ENCODE results near the gene PAX2. TPM values are rescaled to one million over a fixed set of nuclear protein-coding genes. Genes with fewer than 3 reads are reported as not detected.
A peak's percentile ranks its signal among the peaks of the same experiment; 100 is the strongest.

PAX2 gene
- total RNA-seq, 1 experiment from 2014 or later = 0.09 TPM

DNA sequence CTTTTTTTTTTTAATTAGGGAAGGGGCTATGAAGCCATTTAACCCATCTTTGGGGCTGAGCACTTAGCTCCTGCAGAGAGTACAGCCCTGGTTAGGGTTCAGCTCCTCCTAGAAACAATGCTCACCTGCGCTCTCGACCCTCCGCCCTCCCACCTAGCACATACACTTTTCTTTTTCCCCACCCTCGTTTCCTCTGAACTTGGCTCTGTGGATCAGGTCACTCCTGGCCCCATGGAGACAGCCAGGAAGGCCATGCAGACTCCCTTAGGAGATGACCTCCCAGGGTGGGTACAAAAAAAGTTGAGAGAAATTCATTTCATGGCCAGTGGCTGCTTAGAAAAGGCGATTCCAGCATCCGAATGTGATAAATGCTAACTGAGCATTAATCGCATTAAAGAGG, 15.8 kb downstream of the PAX2 start:
- no peak for ATAC-seq
- DNase-seq (ENCODE audit: low spot score) = no peak
- POLR2A ChIA-PET = no interaction called here
- H3K27me3 Mint-ChIP-seq (ENCODE audit: low read depth) = peaks cover 81% of the 10 kb centered on the region
- H3K4me1 Mint-ChIP-seq = peaks cover 8% of the 10 kb centered on the region
- H3K9me3 Mint-ChIP-seq = no peaks in the 10 kb centered on the region
- CTCF ChIA-PET = interaction anchor here (0.5 to 1.1 kb wide), 2 partner anchors 18 to 117 kb away, joined by 3 read pairs; no protein-coding TSS in a partner anchor
- no peaks in the 10 kb centered on the region for H3K36me3 Mint-ChIP-seq
- TF ChIP-seq ZNF317 (CRISPR knock-in tag; IDR thresholded peaks at IDR 0.05; ENCODE audit: borderline replicate concordance, low read depth) (no peak), TEAD4 (CRISPR knock-in tag; IDR thresholded peaks at IDR 0.05) (no peak), CREB1 (CRISPR knock-in tag; IDR thresholded peaks at IDR 0.05) (no peak), NFE2L1 (CRISPR knock-in tag; IDR thresholded peaks at IDR 0.05) (no peak), JAZF1 (CRISPR knock-in tag; IDR thresholded peaks at IDR 0.05) (no peak), CREM (CRISPR knock-in tag; IDR thresholded peaks at IDR 0.05) (no peak), ESRRA (CRISPR knock-in tag; IDR thresholded peaks at IDR 0.05; ENCODE audit: borderline replicate concordance) (no peak), ZNF232 (CRISPR knock-in tag; IDR thresholded peaks at IDR 0.05) (no peak), NR3C1 (CRISPR knock-in tag; conservative IDR thresholded peaks at IDR 0.05; ENCODE audit: low read depth) (no peak), ZBTB43 (CRISPR knock-in tag; IDR thresholded peaks at IDR 0.05) (no peak), MXD4 (CRISPR knock-in tag; IDR thresholded peaks at IDR 0.05; ENCODE audit: borderline replicate concordance) (no peak)
- TF ChIP-seq, protein P1, sequence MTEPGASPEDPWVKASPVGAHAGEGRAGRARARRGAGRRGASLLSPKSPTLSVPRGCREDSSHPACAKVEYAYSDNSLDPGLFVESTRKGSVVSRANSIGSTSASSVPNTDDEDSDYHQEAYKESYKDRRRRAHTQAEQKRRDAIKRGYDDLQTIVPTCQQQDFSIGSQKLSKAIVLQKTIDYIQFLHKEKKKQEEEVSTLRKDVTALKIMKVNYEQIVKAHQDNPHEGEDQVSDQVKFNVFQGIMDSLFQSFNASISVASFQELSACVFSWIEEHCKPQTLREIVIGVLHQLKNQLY (CRISPR knock-in tag; IDR thresholded peaks at IDR 0.05) = no peak
- no peak overlapping the region for H3K27ac Mint-ChIP-seq
- H3K4me3 Mint-ChIP-seq = no peak overlapping the region

GRCh38 chr10:100763043-100763747, 17.8 kb downstream of the PAX2 start:
- ChIA-PET CTCF (interaction anchor here (0.8 to 1.7 kb wide), 4 partner anchors 66 to 193 kb away, joined by 3 to 5 read pairs (median 3); no protein-coding TSS in a partner anchor), POLR2A (no interaction called here)
- no peak overlapping the region for H3K27ac Mint-ChIP-seq
- peaks cover 8% of the 10 kb centered on the region for H3K4me1 Mint-ChIP-seq
- TF ChIP-seq RELA (CRISPR knock-in tag; IDR thresholded peaks at IDR 0.05; ENCODE audit: borderline replicate concordance) = no peak
- no peak for TF ChIP-seq GABPB1 (CRISPR knock-in tag; IDR thresholded peaks at IDR 0.05)
- TF ChIP-seq SMAD3 (CRISPR knock-in tag; IDR thresholded peaks at IDR 0.05; ENCODE audit: borderline replicate concordance) = no peak
- TF ChIP-seq NR3C1 (CRISPR knock-in tag; conservative IDR thresholded peaks at IDR 0.05; ENCODE audit: low read depth) = no peak
- TF ChIP-seq MAX (CRISPR knock-in tag; IDR thresholded peaks at IDR 0.05) = no peak
- no peak for TF ChIP-seq OVOL2 (CRISPR knock-in tag; IDR thresholded peaks at IDR 0.05; ENCODE audit: borderline replicate concordance)
- no peak for TF ChIP-seq EMX1 (CRISPR knock-in tag; IDR thresholded peaks at IDR 0.05)
- ATAC-seq (no peak), DNase-seq (ENCODE audit: low spot score) (no peak)
- peaks cover 68% of the 10 kb centered on the region for H3K27me3 Mint-ChIP-seq (ENCODE audit: low read depth)
- H3K4me3 Mint-ChIP-seq = no peak overlapping the region
- H3K9me3 Mint-ChIP-seq = no peaks in the 10 kb centered on the region
- H3K36me3 Mint-ChIP-seq = no peaks in the 10 kb centered on the region

DNA sequence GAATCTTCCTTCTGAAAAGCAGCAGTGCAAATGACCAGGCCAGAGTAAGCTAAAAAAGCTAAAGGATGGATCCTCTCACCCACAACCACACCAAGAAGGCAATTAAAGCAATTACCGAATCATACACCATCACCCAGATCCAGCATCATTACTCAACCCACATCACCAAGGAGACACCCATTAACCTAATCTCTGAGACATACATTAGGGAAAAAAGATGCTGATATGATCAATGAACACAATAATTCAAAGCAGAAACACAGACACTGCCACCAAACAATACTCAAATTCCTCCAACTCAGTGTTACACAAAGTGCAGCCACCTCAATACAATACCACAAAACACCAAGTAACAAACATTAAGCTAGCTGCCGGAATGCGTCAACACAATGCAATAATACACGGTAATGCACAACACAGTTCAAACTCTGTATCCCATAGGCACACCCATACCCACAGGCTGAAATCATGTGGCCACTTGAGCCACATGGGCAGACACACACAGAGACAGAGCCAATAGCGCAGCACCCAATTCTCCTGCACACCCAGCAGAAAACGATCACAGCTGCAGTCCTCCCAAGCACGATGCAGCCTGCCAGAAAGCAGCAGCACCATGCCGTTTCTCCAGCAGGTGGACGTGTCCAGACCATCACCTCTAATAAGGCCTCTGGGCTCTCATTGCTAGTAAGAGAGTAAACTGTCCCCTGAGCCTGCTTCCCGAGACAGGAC, 21.5 kb downstream of the PAX2 start:
- ChIA-PET POLR2A (no interaction called here), CTCF (interaction anchor here (0.5 to 3.6 kb wide), 13 partner anchors 10 to 437 kb away, joined by 3 to 16 read pairs (median 4); partner anchors contain the start of gene PKD2L1)
- no peaks in the 10 kb centered on the region for H3K9me3 Mint-ChIP-seq
- H3K27ac Mint-ChIP-seq = no peak overlapping the region
- DNase-seq (ENCODE audit: low spot score) (no peak), ATAC-seq (peak; percentile 76)
- no peak overlapping the region for H3K4me3 Mint-ChIP-seq
- H3K4me1 Mint-ChIP-seq = no peaks in the 10 kb centered on the region
- no peak for TF ChIP-seq ZNF219 (CRISPR knock-in tag; IDR thresholded peaks at IDR 0.05; ENCODE audit: borderline replicate concordance)
- TF ChIP-seq ZNF121 (CRISPR knock-in tag; IDR thresholded peaks at IDR 0.05) = 0 out of 2 replicates have a peak, but pooled peaks have one; percentile 13
- TF ChIP-seq ZBTB21 (CRISPR knock-in tag; IDR thresholded peaks at IDR 0.05; ENCODE audit: borderline replicate concordance) = no peak
- TF ChIP-seq CREM (CRISPR knock-in tag; IDR thresholded peaks at IDR 0.05) = no peak
- peaks cover 33% of the 10 kb centered on the region for H3K27me3 Mint-ChIP-seq (ENCODE audit: low read depth)
- H3K36me3 Mint-ChIP-seq = no peaks in the 10 kb centered on the region

Measured in WTC11 (cell line).